GM13977 (cell line): Measurements from ENCODE around the gene STK25.

Experiments
- DNase-seq: peaks from one replicate; pipeline ENCODE4 v3.0.0; 2012; ENCODE audit warnings: low spot score
- CTCF ChIP-seq: IDR thresholded peaks from 2 replicates; pipeline ENCODE4 v1.5.1; 2012; ENCODE audit warnings: mild to moderate bottlenecking, control low read depth; ENCODE audit not compliant: insufficient read depth; ENCODE audit errors: extremely low read depth, missing control alignments
- in situ Hi-C: fragments of 300-500 bp; cut with MboI; formaldehyde crosslinking; loops from one replicate; pipeline ENCODE4 v1.12.0; 2022; ENCODE audit warnings: low sequenced_read_pairs, low pct_unique_long_range_greater_than_20kb, mixed read lengths, inconsistent platforms; ENCODE audit not compliant: unreplicated experiment

STK25 gene

GRCh38 chr2:241485172-241485911 is 23.0 kb downstream of the STK25 start:
- in situ Hi-C loops: no loop called here
- TF ChIP-seq CTCF: no peak
- DNase-seq: no peak

DNA sequence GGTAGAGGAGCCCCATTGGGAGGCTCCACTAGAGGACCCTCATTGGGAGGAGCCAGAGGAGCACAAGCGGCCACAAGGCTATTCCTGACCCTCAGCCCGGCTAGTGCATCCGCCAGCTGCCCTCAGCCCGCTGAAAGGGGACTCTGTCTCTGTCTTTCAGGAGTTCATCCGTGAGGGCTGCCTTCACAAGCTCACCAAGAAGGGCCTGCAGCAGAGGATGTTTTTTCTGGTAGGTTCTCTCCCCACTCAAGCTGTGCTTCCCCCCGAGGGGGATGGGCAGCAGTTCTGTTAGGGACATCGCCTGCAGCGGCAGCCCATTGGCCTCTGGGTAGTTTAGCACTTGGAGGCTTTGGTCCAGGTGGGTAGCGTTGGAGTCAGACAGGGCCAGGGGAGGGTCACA is 25.1 kb downstream of the STK25 start:
- no peak for DNase-seq
- no peak for TF ChIP-seq CTCF
- in situ Hi-C loops: no loop called here

- in situ Hi-C loops: no loop called here
- no peak for DNase-seq
- no peak for TF ChIP-seq CTCF
Measured at GRCh38 chr2:241482126-241482955, 26.0 kb downstream of the STK25 start.

GRCh38 chr2:241481687-241482086 is 26.7 kb downstream of the STK25 start:
- no peak for DNase-seq
- TF ChIP-seq CTCF: peak; percentile 10
- in situ Hi-C loops: no loop called here

GRCh38 chr2:241479026-241479898 is 29.1 kb downstream of the STK25 start:
- DNase-seq: no peak
- in situ Hi-C loops: no loop called here
- TF ChIP-seq CTCF: no peak

DNA sequence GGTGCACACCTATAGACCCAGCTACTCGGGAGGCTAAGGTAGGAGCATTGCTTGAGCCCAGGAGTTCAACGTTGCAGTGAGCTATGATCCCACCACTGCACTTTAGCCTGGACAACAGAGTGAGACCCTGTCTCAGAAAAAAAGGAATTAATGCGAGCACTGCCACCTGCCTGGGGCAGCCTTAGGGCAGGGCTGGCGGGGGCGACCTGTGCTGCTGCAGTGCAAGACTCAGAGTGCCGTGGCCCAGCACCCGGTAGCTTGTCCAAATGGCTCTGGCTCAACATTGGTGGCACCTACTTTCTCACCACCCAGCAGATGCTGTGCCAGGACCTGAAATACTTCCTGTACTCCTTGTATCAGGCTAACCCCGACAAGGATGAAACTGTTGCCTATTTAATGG is 30.2 kb downstream of the STK25 start:
- TF ChIP-seq CTCF: no peak
- in situ Hi-C loops: no loop called here
- no peak for DNase-seq
